ENCODE results near the gene CRYBG3.

The CRYBG3 gene

DNA sequence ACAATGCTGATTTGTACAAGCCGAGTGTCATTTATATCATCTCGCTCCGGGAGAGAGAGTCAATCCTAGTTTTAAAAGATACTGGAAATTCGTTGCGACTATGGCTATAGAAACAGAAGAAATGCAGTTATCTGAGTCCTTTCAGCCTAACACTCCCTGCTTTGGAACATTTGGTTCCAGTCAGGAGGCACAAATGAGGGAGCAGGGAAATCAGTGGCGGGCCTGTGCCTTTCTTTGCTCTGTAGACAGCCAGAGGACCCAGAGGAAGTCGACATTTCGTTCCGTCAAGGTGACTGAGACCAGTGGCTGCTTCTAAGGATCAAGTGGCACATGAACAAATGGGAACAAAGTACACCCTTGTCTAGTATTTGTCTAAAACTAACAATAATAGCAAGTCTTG lies 151.2 kb downstream of the CRYBG3 start:
- no peak overlapping the region; the same call in 1 of the 2 replicates for H3K27ac ChIP-seq
- TF ChIP-seq ZFX (IDR thresholded peaks at IDR 0.05; ENCODE audit: borderline replicate concordance) = no peak
- TF ChIP-seq, protein P1, sequence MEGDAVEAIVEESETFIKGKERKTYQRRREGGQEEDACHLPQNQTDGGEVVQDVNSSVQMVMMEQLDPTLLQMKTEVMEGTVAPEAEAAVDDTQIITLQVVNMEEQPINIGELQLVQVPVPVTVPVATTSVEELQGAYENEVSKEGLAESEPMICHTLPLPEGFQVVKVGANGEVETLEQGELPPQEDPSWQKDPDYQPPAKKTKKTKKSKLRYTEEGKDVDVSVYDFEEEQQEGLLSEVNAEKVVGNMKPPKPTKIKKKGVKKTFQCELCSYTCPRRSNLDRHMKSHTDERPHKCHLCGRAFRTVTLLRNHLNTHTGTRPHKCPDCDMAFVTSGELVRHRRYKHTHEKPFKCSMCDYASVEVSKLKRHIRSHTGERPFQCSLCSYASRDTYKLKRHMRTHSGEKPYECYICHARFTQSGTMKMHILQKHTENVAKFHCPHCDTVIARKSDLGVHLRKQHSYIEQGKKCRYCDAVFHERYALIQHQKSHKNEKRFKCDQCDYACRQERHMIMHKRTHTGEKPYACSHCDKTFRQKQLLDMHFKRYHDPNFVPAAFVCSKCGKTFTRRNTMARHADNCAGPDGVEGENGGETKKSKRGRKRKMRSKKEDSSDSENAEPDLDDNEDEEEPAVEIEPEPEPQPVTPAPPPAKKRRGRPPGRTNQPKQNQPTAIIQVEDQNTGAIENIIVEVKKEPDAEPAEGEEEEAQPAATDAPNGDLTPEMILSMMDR (IDR thresholded peaks at IDR 0.05) = no peak

DNA sequence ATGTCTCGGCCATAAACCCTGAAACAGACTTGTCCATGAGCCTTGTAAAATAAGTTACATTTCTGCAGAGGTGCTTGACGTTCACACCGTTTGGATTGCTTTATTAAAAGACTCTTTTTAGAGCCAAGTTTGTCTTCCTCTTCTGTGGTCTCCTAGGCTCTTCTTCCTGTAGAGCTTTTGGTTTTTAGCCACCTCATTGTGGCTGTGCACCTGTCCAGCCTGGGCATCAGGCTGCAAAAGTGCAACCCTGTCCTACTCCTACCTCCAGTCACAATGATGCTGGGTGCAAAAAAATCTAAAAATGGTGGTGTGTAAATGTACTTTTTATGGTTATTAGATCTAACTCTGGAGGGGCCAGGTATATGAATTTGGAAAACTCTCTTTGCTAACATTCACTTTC lies 153.2 kb downstream of the CRYBG3 start:
- TF ChIP-seq ZFX (IDR thresholded peaks at IDR 0.05; ENCODE audit: borderline replicate concordance) = no peak
- TF ChIP-seq, protein P1 (IDR thresholded peaks at IDR 0.05) = no peak
- H3K27ac ChIP-seq = no peak overlapping the region

DNA sequence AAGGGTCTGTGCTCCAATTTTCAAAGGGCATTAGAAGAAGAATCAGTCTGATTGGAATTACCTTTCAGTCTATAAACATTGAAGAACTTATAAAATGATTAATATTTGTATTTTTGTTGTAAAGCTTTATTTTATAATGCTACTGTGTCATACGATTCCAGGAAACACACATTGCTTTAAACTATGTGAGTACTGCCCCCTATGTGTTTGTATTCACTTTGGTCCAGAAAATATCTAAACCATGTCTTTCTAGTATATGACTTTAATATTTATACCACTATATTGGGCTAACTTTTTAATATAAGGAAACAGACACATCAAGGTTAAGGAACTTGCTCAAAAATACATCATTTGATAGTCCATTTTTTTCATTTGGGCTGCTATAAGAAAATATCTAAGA lies 153.7 kb downstream of the CRYBG3 start:
- no peak for TF ChIP-seq ZFX (IDR thresholded peaks at IDR 0.05; ENCODE audit: borderline replicate concordance)
- TF ChIP-seq, protein P1 (IDR thresholded peaks at IDR 0.05) = no peak
- no peak overlapping the region for H3K27ac ChIP-seq

DNA sequence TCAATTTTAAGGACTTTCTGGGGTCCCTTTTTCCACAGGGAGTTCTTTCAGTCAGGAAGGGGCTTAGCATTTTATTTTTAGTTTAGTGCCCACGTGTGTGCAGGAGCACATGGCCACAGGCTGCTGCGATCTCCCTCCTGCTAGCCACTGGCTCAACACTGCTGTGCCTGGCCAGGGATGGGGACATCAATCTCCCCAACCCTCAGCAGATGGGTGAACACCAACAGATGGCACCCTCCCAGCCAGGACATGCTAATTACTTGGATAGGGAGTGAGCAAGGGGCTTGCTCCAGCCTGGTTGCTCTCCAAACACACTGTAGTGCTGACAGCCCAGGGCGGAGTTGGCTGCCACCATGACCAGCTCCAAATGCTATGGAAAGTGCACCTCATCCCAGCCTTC lies 157.8 kb downstream of the CRYBG3 start:
- H3K27ac ChIP-seq = no peak overlapping the region
- no peak for TF ChIP-seq ZFX (IDR thresholded peaks at IDR 0.05; ENCODE audit: borderline replicate concordance)
- TF ChIP-seq, protein P1 (IDR thresholded peaks at IDR 0.05) = no peak

DNA sequence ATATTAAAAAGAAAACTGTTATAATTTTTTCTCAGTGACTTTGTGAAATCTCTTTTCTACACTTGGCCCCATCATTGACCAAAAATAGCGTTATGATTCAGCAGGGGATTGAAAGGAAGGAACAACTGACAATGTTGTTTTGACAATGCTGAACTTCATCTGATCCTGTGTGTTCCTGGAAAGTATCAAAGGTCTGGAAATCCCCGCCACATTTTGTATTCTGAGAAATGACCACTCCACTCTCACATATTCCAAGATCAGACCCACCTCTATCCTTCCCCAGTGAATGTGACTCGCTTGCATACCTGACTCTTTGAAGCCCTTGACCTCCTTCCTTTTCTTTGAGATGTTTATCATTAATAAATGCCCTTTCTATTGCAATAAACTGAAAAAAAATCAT lies 160.1 kb downstream of the CRYBG3 start:
- TF ChIP-seq, protein P1 (IDR thresholded peaks at IDR 0.05) = no peak
- no peak for TF ChIP-seq ZFX (IDR thresholded peaks at IDR 0.05; ENCODE audit: borderline replicate concordance)
- H3K27ac ChIP-seq = no peak overlapping the region

DNA sequence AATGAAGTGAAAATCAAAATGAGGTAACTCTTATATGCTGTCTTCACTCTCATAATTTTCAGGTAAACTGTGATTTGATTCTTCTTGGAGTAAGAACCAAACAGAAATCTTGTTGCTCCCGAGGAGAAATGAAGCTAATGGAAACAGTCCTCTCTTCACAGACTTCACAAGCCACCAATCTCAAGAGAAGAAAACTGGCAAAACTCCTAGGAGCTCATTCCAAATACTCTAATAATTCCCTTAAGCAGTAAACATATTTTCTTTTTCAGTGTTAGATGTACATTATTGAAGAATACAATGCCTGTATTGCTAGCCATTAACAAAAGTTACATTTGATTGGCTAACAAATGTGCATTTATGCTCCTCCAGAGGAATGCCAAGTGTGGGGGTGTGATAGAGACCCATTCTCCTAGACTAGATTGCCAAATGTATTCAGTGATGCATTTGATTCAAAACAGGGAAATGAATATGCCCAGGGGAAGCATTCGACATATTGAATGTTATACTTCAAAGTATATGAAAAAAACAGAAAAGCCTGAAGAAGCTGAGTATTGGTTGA lies 162.2 kb downstream of the CRYBG3 start:
- no peak overlapping the region for H3K27ac ChIP-seq
- TF ChIP-seq ZFX (IDR thresholded peaks at IDR 0.05; ENCODE audit: borderline replicate concordance) = no peak
- TF ChIP-seq, protein P1 (IDR thresholded peaks at IDR 0.05) = no peak

DNA sequence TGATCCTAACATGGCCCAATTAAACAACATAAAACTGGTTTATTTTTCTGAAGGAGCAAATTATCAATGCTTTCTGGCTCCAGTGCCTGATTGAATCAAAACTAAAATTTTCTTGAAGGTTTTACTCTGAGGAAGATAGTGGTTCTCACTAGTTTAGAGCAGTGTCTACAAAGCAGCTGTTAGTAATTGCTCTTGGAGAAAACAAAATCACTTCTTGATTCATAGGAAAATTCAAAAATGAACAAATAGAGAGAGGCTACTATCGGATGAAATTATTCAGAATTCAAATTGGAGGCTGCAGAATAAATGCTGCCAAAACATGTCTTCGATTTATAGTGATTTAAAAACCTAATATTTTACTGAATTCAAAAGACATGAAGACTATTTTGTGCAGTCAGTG lies 165.5 kb downstream of the CRYBG3 start:
- no peak overlapping the region for H3K27ac ChIP-seq
- TF ChIP-seq, protein P1 (IDR thresholded peaks at IDR 0.05) = no peak
- TF ChIP-seq ZFX (IDR thresholded peaks at IDR 0.05; ENCODE audit: borderline replicate concordance) = no peak
